Stimulated activated CD4-positive, alpha-beta T cell treated with anti-CD3 and anti-CD28 coated beads, Interleukin-2, amount 100 ng/mL, for 4 hours (primary cell): ENCODE data around the gene C1orf53.

Source experiments
- DNase-seq: peaks from one replicate; pipeline ENCODE4 v3.0.0-alpha.2; 2020; ENCODE audit warnings: low read depth

The C1orf53 gene

GRCh38 chr1:197955486-197956394, 53.3 kb downstream of the C1orf53 start:
- DNase-seq, result no peak
